GM10266 (cell line): ENCODE results near the gene NLGN1.

ENCODE experiments used
- DNase-seq: peaks from one replicate; pipeline ENCODE4 v3.0.0; 2012; ENCODE audit errors: extremely low spot score
- CTCF ChIP-seq: IDR thresholded peaks from 2 replicates; pipeline ENCODE4 v1.5.1; 2012; ENCODE audit warnings: mild to moderate bottlenecking, low read depth; ENCODE audit not compliant: control insufficient read depth, insufficient read depth; ENCODE audit errors: missing control alignments

The NLGN1 gene

GRCh38 chr3:174321548-174321947 is 924.0 kb downstream of the NLGN1 start:
- DNase-seq, result no peak
- TF ChIP-seq CTCF, result no peak

GRCh38 chr3:174322789-174323188 is 925.2 kb downstream of the NLGN1 start:
- DNase-seq, result no peak
- no peak for TF ChIP-seq CTCF

- no peak for DNase-seq
- no peak for TF ChIP-seq CTCF
Observed at GRCh38 chr3:174325171-174325570, 927.6 kb downstream of the NLGN1 start.

GRCh38 chr3:174325834-174326700 is 928.5 kb downstream of the NLGN1 start:
- no peak for DNase-seq
- no peak for TF ChIP-seq CTCF

DNA sequence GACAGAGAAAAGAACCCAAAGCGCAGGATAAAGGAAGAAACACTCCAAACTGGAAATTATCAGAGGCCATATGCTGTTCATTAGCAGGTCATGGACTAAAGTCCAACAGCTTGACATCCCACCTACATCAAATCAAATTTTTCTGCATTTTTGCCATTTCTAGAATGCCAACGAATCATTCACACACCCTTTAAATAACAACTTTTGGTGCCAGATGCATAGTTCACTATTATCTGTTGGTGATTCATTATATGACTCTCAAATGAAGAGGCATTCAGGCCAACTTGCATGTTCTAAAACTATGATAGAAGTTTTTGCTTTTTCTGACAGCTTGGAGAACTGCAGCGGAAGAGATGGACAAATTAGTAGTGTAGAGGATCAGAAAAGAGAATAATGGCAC is 931.8 kb downstream of the NLGN1 start:
- TF ChIP-seq CTCF, result no peak
- DNase-seq, result no peak

DNA sequence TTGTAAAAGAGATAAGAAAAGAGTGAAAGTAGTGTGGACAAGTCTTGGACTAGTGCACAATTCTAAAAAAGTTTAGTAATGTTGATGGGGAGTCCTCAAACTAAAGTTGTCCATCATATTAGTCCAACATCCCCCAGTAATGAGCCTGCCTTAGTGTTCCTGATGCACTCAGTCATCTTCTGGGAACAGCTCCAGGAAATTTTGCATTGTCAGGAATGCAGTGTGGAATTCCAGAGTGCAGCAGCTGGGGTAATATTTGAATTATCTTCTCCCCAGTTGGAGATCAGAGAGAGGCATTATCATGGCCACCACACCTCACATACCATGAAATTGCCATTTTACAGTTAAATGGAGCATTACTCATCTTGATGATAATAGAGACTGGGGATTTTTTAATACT is 932.8 kb downstream of the NLGN1 start:
- no peak for DNase-seq

More for the DNA sequence above, 932.8 kb downstream of the NLGN1 start:
- TF ChIP-seq CTCF, result no peak
